Karpas-422 (cell line): ENCODE results near the gene GPSM3. TPM values are rescaled to one million over a fixed set of nuclear protein-coding genes. Genes with fewer than 3 reads are reported as not detected.
A peak's percentile ranks its signal among the peaks of the same experiment; 100 is the strongest.
"Not testable (repeated sequence)": the region's sequence is repeated elsewhere in the genome, so short reads cannot be mapped to it uniquely, and the experiment has no call there.

Experiments used
- DNase-seq: peaks from one replicate; pipeline ENCODE4 v3.0.0-alpha.2; 2015
- H2AFZ ChIP-seq: fragments of 200-600 bp; sonication (generic); 2 replicates; pipeline ENCODE4 v1.6.1; 2014; ENCODE audit warnings: antibody characterized with exemption, low read length, mixed read lengths
- H3K27ac ChIP-seq: fragments of 200-600 bp; sonication (generic); 2 replicates; pipeline ENCODE4 v1.5.1; 2014; ENCODE audit warnings: mild to moderate bottlenecking, low read length, moderate library complexity
- H3K27me3 ChIP-seq: fragments of 200-600 bp; sonication (generic); 2 replicates; pipeline ENCODE4 v1.6.1; 2014; ENCODE audit warnings: low read length, mixed read lengths
- H3K36me3 ChIP-seq: fragments of 200-600 bp; sonication (generic); 2 replicates; pipeline ENCODE4 v1.6.1; 2014; ENCODE audit warnings: low read length, mixed read lengths; ENCODE audit not compliant: insufficient read depth
- H3K4me1 ChIP-seq: fragments of 200-600 bp; sonication (generic); 2 replicates; pipeline ENCODE4 v1.6.1; 2014; ENCODE audit warnings: mild to moderate bottlenecking, low read length, mixed read lengths
- H3K4me2 ChIP-seq: fragments of 200-600 bp; sonication (generic); 2 replicates; pipeline ENCODE4 v1.6.1; 2014; ENCODE audit warnings: low read length, low read depth, mild to moderate bottlenecking; ENCODE audit not compliant: poor library complexity, severe bottlenecking
- H3K4me3 ChIP-seq: fragments of 200-600 bp; sonication (generic); 2 replicates; pipeline ENCODE4 v1.5.1; 2014; ENCODE audit warnings: mild to moderate bottlenecking, antibody characterized with exemption, low read length, mixed read lengths
- H3K79me2 ChIP-seq: fragments of 200-600 bp; sonication (generic); 2 replicates; pipeline ENCODE4 v1.6.1; 2014; ENCODE audit warnings: mild to moderate bottlenecking, low read length, mixed read lengths
- H3K9ac ChIP-seq: fragments of 200-600 bp; sonication (generic); 2 replicates; pipeline ENCODE4 v1.6.0; 2014; ENCODE audit warnings: low read length
- H3K9me2 ChIP-seq: fragments of 200-600 bp; sonication (generic), shearing (Covaris generic); replicated peaks from 2 replicates; pipeline ENCODE4 v1.6.0; 2014; ENCODE audit warnings: mild to moderate bottlenecking, low read length, moderate library complexity; ENCODE audit not compliant: insufficient read depth
- H3K9me3 ChIP-seq: fragments of 300-700, 200-600 bp; sonication (generic); 2 replicates; pipeline ENCODE4 v1.6.1; 2014; ENCODE audit warnings: low read length, mixed read lengths
- H4K20me1 ChIP-seq: fragments of 200-600 bp; sonication (generic); 2 replicates; pipeline ENCODE4 v1.6.1; 2014; ENCODE audit warnings: mild to moderate bottlenecking, antibody characterized with exemption, low read length, low read depth; ENCODE audit not compliant: insufficient read depth
- total RNA-seq: library from RNA; depleted of rRNA; stranded (reverse); fragments of >200 nt; shearing (Covaris generic); gene quantifications from 2 replicates; pipeline ENCODE4 v1.2.3, GENCODE V29; 2014; ENCODE audit warnings: low replicate concordance

The GPSM3 gene
- total RNA-seq, 1 experiment from 2014 or later: 66.5 TPM

DNA sequence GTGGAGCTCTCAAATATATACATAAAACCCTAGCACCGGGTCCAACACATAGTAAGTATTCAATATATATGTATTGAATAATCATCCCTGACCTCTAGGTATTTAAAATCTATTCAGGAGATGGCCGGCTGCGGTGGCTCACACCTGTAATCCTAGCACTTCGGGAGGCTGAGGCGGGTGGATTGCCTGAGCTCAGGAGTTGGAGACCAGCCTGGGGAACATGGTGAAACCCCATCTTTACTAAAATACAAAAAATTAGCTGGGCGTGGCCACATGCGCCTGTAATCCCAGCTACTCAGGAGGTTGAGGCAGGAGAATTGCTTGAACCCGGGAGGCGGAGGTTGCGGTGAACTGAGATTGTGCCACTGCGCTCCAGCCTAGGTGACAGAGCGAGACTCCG, 653 bp upstream of the GPSM3 start:
- not testable (repeated sequence) for DNase-seq, H3K9me3 ChIP-seq, H3K9me2 ChIP-seq, H2AFZ ChIP-seq, H3K27me3 ChIP-seq, H3K36me3 ChIP-seq, H4K20me1 ChIP-seq
- peak overlapping the region; percentile 87 for H3K27ac ChIP-seq
- peak overlapping the region; percentile 87 for H3K4me2 ChIP-seq
- H3K4me1 ChIP-seq: peaks cover 71% of the 10 kb centered on the region
- H3K4me3 ChIP-seq: peak overlapping the region; percentile 82
- H3K79me2 ChIP-seq: peaks cover 41% of the 10 kb centered on the region
- H3K9ac ChIP-seq: peak overlapping the region; percentile 95

DNA sequence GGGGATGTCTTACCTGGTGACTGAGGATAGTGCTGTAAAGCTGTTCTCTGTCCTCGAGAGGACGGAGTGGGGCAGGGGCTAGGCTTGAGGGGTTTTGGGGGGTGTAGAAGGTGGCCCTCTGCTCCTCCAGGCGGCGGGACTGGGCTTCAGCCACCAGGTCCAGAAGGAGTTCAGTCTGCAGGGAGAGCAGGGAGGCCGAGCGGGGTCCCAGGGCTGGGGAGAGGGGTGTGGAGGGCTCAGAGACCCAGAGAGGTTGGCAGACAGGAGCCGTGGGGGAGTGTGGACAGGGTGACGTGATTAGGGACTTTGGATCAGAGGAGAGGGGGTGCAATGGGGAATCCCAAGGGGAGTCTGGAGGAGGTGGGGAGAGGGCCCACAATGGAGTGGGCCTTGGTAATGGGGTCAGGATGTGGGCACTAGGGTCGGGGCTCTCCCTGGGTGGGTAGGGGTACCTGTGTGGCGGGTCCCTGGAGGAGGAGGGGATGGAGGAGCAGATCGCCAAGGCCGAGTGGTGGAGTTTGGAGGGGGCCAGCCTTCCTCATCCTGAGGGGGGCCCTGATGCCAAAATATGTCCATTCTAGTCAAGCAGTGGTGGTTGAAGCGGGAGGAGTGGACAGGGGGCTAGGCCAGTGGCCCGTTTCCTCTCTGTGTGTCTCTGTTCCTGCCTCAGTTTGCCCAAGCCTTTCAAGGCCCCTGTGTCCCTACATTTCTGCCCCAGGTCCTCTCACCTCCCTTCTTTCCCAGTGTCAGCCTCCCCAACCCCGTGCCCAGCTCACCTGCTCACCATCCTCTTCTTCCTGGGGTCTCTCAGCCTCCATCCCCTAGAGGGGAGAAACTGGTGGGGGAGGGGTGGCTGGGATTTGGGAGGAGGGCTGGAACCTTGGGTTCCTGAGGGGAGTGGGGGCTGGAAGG, 491 bp downstream of the GPSM3 start:
- Histone ChIP-seq H3K9me2 (no peaks in the 10 kb centered on the region), H3K36me3 (no peaks in the 10 kb centered on the region), H3K4me1 (peaks cover 75% of the 10 kb centered on the region), H3K27ac (peak overlapping the region; percentile 87), H3K27me3 (no peaks in the 10 kb centered on the region), H3K9ac (peak overlapping the region; percentile 95), H3K79me2 (peaks cover 47% of the 10 kb centered on the region), H4K20me1 (no peaks in the 10 kb centered on the region), H2AFZ (no peak overlapping the region), H3K4me3 (peak overlapping the region; percentile 82), H3K9me3 (no peaks in the 10 kb centered on the region), H3K4me2 (peak overlapping the region; percentile 87)
- DNase-seq: no peak

GRCh38 chr6:32190911-32191677, 1.3 kb downstream of the GPSM3 start:
- H3K9ac ChIP-seq: peak overlapping the region; percentile 95
- no peaks in the 10 kb centered on the region for H3K9me3 ChIP-seq
- H3K4me1 ChIP-seq: peaks cover 75% of the 10 kb centered on the region
- H3K4me2 ChIP-seq: peak overlapping the region; percentile 87
- H3K27me3 ChIP-seq: no peaks in the 10 kb centered on the region
- peaks cover 47% of the 10 kb centered on the region for H3K79me2 ChIP-seq
- H3K27ac ChIP-seq: peak overlapping the region; percentile 87
- H3K4me3 ChIP-seq: peak overlapping the region; percentile 82
- no peak overlapping the region for H2AFZ ChIP-seq
- no peaks in the 10 kb centered on the region for H3K9me2 ChIP-seq
- H3K36me3 ChIP-seq: no peaks in the 10 kb centered on the region
- H4K20me1 ChIP-seq: no peaks in the 10 kb centered on the region
- peak; percentile 42 for DNase-seq

DNA sequence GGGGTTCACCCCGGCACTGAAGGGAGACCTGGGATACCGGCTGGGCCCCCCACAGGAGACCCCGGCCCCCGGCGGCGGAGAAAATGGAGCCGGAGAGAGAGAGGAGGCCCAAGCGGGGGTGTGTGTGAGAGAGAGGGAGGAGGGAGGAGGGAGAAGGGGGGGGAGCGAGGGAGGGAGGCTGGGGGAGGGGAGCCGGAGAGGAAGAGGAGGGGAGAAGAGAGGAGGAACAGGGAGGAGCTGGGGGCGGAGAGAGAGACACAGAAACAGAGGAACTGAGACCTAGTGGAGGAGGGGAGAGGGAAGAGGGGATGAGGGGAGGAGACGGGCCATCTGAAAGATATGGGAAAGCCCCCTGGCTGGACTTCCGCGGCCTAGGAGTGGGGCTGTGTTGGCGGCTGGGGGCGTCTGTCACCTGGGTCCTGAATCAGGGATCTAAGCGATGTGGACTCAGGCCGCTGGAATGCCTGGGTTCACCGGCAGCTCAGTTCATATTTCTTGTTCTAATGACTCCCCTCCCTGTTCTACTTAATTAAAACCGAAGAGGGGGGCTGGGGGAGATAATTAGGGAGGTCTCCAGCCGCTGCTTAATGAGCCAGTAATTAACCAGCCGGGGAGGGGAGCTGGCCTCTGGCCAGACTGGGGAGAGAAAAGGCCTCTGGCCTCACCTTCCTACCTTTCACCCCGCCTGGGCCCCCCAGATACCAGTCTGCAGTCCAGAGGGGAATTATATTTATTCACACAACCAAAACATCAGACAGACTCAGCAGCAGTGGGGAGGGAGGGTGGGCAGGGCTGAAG, 2.2 kb downstream of the GPSM3 start, which contains the start of gene PBX2:
TSS of gene PBX2 (minus strand) at position 149 of the 798 bp plus-strand sequence. CDS start 287 bp downstream, outside the sequence.
- H3K4me3 ChIP-seq: peak within 1 kb of the TSS; percentile 82
- peaks cover 47% of the 10 kb centered on the region for H3K79me2 ChIP-seq
- 0 out of 2 replicates have a peak, but pooled peaks cover 2% of the 10 kb centered on the region for H3K36me3 ChIP-seq
- peak within 1 kb of the TSS; percentile 87 for H3K27ac ChIP-seq
- H3K4me2 ChIP-seq: peak within 1 kb of the TSS; percentile 87
- H3K9ac ChIP-seq: peak within 1 kb of the TSS; percentile 95
- no peaks in the 10 kb centered on the region for H3K9me3 ChIP-seq
- no peaks in the 10 kb centered on the region for H3K9me2 ChIP-seq
- H3K4me1 ChIP-seq: peaks cover 80% of the 10 kb centered on the region
- H4K20me1 ChIP-seq: no peaks in the 10 kb centered on the region
- no peaks in the 10 kb centered on the region for H3K27me3 ChIP-seq
- H2AFZ ChIP-seq: no peak within 1 kb of the TSS
- peak; percentile 97 for DNase-seq

DNA sequence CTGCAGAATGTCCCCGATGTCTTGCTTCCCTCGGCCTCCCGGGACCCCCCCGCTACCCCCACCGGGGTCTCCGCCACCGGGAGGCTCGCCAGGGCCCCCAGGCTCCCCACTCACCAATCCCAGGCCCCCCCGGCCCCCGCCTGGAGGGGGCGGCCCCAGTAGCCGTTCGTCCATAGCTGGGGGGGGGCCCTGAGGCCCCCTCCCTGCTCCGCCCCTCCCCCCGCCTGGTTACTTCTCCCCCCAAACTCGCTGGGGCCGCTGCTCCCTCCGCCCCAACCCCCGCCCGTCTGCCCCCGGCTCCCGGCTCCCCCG, 2.7 kb downstream of the GPSM3 start:
- Histone ChIP-seq H3K4me3 (peak overlapping the region; percentile 82), H3K4me2 (peak overlapping the region; percentile 87), H3K36me3 (0 out of 2 replicates have a peak, but pooled peaks cover 2% of the 10 kb centered on the region), H4K20me1 (no peaks in the 10 kb centered on the region), H3K9me2 (no peaks in the 10 kb centered on the region), H3K4me1 (peaks cover 74% of the 10 kb centered on the region), H3K27me3 (no peaks in the 10 kb centered on the region), H2AFZ (no peak overlapping the region), H3K79me2 (peaks cover 47% of the 10 kb centered on the region), H3K27ac (peak overlapping the region; percentile 87), H3K9me3 (no peaks in the 10 kb centered on the region), H3K9ac (peak overlapping the region; percentile 95)
- DNase-seq: no peak

GRCh38 chr6:32189069-32189741, 3.2 kb downstream of the GPSM3 start:
- DNase-seq: no peak
- Histone ChIP-seq H3K9me2 (no peaks in the 10 kb centered on the region), H3K79me2 (peaks cover 49% of the 10 kb centered on the region)

DNA sequence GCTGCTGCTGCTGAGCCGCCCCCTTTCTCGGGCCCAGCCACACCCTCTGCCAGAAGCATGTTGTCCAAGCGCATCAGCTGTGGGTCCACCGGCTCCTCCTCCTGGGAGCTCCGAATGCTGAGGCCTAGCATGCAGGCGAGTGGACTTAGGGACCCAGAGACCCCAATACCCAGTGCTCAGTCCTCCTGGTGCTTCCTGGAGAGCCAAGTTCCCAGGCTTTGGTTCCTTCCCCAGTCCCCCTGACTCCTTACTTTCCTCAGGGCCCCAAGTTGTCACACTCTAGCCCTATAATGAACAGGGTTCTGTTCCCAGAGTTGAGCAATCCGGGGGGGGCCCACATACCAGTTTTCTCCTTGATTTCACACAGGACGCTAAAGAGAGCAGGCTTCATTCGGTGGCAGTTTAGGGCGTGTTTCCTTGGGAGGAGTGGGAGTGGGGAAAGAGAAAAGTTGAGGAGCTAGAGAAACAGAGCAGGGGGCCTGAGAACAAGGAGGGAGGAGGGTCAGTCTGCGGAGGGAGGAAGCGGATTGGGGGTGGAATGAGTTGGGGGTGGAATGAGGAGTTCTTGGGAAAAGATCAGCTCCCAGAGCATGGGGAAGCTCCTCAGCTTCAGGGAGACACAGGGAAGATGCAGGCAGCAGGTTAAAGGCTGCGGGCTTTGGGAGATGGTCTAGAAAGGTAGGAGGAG, 3.9 kb downstream of the GPSM3 start:
- peaks cover 49% of the 10 kb centered on the region for H3K79me2 ChIP-seq
- no peak for DNase-seq
- no peaks in the 10 kb centered on the region for H3K27me3 ChIP-seq
- no peaks in the 10 kb centered on the region for H4K20me1 ChIP-seq
- peak overlapping the region; percentile 87 for H3K4me2 ChIP-seq
- H3K9me3 ChIP-seq: no peaks in the 10 kb centered on the region
- H3K4me1 ChIP-seq: peaks cover 65% of the 10 kb centered on the region
- peak overlapping the region; percentile 95 for H3K9ac ChIP-seq
- H3K4me3 ChIP-seq: peak overlapping the region; percentile 82
- peak overlapping the region; percentile 87 for H3K27ac ChIP-seq
- peaks cover 5% of the 10 kb centered on the region; the same call in 1 of the 2 replicates for H3K36me3 ChIP-seq
- H2AFZ ChIP-seq: no peak overlapping the region
- H3K9me2 ChIP-seq: no peaks in the 10 kb centered on the region

More at GRCh38 chr6:32189069-32189741, 3.2 kb downstream of the GPSM3 start:
- peak overlapping the region; percentile 87 for H3K27ac ChIP-seq
- H3K4me3 ChIP-seq: peak overlapping the region; percentile 82
- no peaks in the 10 kb centered on the region for H4K20me1 ChIP-seq
- H3K4me1 ChIP-seq: peaks cover 69% of the 10 kb centered on the region
- no peaks in the 10 kb centered on the region for H3K9me3 ChIP-seq
- H3K4me2 ChIP-seq: peak overlapping the region; percentile 87
- peak overlapping the region; percentile 95 for H3K9ac ChIP-seq
- H3K27me3 ChIP-seq: no peaks in the 10 kb centered on the region
- H3K36me3 ChIP-seq: 0 out of 2 replicates have a peak, but pooled peaks cover 2% of the 10 kb centered on the region
- no peak overlapping the region for H2AFZ ChIP-seq
